Measurements from ENCODE around the gene NOTCH1. TPM values are rescaled to one million over a fixed set of nuclear protein-coding genes. Genes with fewer than 3 reads are reported as not detected.

NOTCH1 gene
- total and polyA plus RNA-seq, 2 of the 13 experiments (the other 11 are each of a cell fraction or from before 2014, with no cell fraction given), result 0.09 to 0.35 TPM

DNA sequence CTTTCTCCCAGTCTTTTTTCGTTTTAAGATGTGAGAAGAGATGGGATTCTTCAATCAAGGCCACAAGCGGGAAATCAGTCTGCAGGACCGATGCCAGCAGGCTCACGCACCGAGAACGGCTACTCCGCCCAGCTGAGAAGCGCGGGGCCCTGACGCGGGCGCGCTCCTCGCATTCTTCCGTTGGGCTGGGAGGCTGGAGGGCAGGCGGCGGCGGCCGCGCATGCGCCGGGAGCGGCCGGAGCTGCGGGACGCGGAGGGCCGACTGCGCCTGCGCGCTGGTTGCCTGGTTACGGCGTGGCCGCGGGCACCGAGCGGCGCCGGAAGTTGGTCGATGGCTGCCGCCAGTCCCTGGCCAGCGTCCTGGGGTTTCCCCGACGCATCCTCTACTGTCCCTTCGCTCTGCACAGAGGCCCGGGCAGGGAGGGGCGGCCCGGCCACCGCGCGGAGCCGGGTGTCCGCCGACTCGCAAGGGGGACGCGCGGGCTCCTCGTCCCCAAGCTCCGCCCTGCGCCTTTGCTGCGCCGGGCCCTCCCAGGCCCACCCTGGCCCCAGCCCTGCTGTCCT lies 62.2 kb downstream of the NOTCH1 start (continued):
- TF ChIP-seq, protein P1, sequence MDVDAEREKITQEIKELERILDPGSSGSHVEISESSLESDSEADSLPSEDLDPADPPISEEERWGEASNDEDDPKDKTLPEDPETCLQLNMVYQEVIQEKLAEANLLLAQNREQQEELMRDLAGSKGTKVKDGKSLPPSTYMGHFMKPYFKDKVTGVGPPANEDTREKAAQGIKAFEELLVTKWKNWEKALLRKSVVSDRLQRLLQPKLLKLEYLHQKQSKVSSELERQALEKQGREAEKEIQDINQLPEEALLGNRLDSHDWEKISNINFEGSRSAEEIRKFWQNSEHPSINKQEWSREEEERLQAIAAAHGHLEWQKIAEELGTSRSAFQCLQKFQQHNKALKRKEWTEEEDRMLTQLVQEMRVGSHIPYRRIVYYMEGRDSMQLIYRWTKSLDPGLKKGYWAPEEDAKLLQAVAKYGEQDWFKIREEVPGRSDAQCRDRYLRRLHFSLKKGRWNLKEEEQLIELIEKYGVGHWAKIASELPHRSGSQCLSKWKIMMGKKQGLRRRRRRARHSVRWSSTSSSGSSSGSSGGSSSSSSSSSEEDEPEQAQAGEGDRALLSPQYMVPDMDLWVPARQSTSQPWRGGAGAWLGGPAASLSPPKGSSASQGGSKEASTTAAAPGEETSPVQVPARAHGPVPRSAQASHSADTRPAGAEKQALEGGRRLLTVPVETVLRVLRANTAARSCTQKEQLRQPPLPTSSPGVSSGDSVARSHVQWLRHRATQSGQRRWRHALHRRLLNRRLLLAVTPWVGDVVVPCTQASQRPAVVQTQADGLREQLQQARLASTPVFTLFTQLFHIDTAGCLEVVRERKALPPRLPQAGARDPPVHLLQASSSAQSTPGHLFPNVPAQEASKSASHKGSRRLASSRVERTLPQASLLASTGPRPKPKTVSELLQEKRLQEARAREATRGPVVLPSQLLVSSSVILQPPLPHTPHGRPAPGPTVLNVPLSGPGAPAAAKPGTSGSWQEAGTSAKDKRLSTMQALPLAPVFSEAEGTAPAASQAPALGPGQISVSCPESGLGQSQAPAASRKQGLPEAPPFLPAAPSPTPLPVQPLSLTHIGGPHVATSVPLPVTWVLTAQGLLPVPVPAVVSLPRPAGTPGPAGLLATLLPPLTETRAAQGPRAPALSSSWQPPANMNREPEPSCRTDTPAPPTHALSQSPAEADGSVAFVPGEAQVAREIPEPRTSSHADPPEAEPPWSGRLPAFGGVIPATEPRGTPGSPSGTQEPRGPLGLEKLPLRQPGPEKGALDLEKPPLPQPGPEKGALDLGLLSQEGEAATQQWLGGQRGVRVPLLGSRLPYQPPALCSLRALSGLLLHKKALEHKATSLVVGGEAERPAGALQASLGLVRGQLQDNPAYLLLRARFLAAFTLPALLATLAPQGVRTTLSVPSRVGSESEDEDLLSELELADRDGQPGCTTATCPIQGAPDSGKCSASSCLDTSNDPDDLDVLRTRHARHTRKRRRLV (CRISPR knock-in tag; IDR thresholded peaks at IDR 0.05), result no peak
- TF ChIP-seq, protein P2, sequence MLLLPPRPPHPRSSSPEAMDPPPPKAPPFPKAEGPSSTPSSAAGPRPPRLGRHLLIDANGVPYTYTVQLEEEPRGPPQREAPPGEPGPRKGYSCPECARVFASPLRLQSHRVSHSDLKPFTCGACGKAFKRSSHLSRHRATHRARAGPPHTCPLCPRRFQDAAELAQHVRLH (CRISPR knock-in tag; IDR thresholded peaks at IDR 0.05; ENCODE audit: borderline replicate concordance, low read depth), result no peak
- TF ChIP-seq ZFY (CRISPR knock-in tag; IDR thresholded peaks at IDR 0.05) (no peak; the same call in 1 of the 2 replicates), TARDBP (CRISPR knock-in tag; IDR thresholded peaks at IDR 0.05) (peak; percentile 32), DDIT3 (CRISPR knock-in tag; IDR thresholded peaks at IDR 0.05) (no peak), RBFOX2 (IDR thresholded peaks at IDR 0.05; ENCODE audit: low read depth, low read length) (peak; percentile 76), ZNF382 (CRISPR knock-in tag; IDR thresholded peaks at IDR 0.05; ENCODE audit: borderline replicate concordance) (no peak), FOXP4 (CRISPR knock-in tag; IDR thresholded peaks at IDR 0.05) (no peak), RAD21 (CRISPR knock-in tag; IDR thresholded peaks at IDR 0.05) (no peak), CBFB (CRISPR knock-in tag; IDR thresholded peaks at IDR 0.05) (peak; percentile 26; the same call in 1 of the 2 replicates), ZC3H13 (CRISPR knock-in tag; IDR thresholded peaks at IDR 0.05) (no peak; the same call in 1 of the 2 replicates), NONO (IDR thresholded peaks at IDR 0.05) (no peak), NONO (CRISPR knock-in tag; conservative IDR thresholded peaks at IDR 0.05) (peak; percentile 3; the same call in 1 of the 2 replicates), HOXA5 (CRISPR knock-in tag; IDR thresholded peaks at IDR 0.05) (no peak), ZNF790 (CRISPR knock-in tag; IDR thresholded peaks at IDR 0.05; ENCODE audit: borderline replicate concordance) (no peak), PHF5A (CRISPR knock-in tag; IDR thresholded peaks at IDR 0.05; ENCODE audit: low read depth, unreplicated experiment) (no peak), SIN3B (IDR thresholded peaks at IDR 0.05; ENCODE audit: low read length) (no peak), SPEN (CRISPR knock-in tag; IDR thresholded peaks at IDR 0.05; ENCODE audit: low read depth) (no peak; the same call in 1 of the 2 replicates), HNRNPUL1 (IDR thresholded peaks at IDR 0.05; ENCODE audit: low read depth, low read length) (no peak), HDAC6 (IDR thresholded peaks at IDR 0.05; ENCODE audit: low read depth, low read length) (no peak), U2AF1 (optimal IDR thresholded peaks at IDR 0.05; ENCODE audit: low read depth, low read length) (no peak), ELF1 (CRISPR knock-in tag; IDR thresholded peaks at IDR 0.05) (no peak), PAF1 (CRISPR knock-in tag; IDR thresholded peaks at IDR 0.05) (no peak), KLF13 (CRISPR knock-in tag; IDR thresholded peaks at IDR 0.05) (no peak), MAZ (IDR thresholded peaks at IDR 0.05; ENCODE audit: borderline replicate concordance, low read depth, low read length) (no peak), MAZ (CRISPR knock-in tag; IDR thresholded peaks at IDR 0.05; ENCODE audit: low read depth) (no peak)
